ENCODE results near the gene HEATR9. TPM values are rescaled to one million over a fixed set of nuclear protein-coding genes. Genes with fewer than 3 reads are reported as not detected.

The HEATR9 gene
- total and polyA plus RNA-seq, 7 donors = not detected

- DNase-seq = no peak
- H3K27ac ChIP-seq = no peak overlapping the region
- ATAC-seq = no peak
- TF ChIP-seq CTCF (IDR thresholded peaks at IDR 0.05) = no peak
- H3K36me3 ChIP-seq (ENCODE audit: insufficient read depth in 1 of 2, low read depth in 1 of 2) = no peaks in the 10 kb centered on the region
- whole genome bisulfite sequencing, 3 donors = 57 to 66% (median 61%) methylated on average over 3 of the region's 3 CpGs
- no peaks in the 10 kb centered on the region for H3K9me3 ChIP-seq
- no peaks in the 10 kb centered on the region for H3K4me1 ChIP-seq
- no peaks in the 10 kb centered on the region for H3K27me3 ChIP-seq (ENCODE audit: insufficient read depth in 3 of 3, low read length in 2 of 3)
- no peak overlapping the region for H3K4me3 ChIP-seq
- intact Hi-C loops (cut with DNase I) = no loop called here
Measured at GRCh38 chr17:35906926-35907637, 38.4 kb upstream of the HEATR9 start.

GRCh38 chr17:35906191-35906925, 37.7 kb upstream of the HEATR9 start:
- no peaks in the 10 kb centered on the region for H3K36me3 ChIP-seq (ENCODE audit: insufficient read depth in 1 of 2, low read depth in 1 of 2)
- WGBS, 3 donors = 82 to 92% (median 84%) methylated on average over 5 of the region's 5 CpGs
- ATAC-seq (no peak), DNase-seq (no peak)
- H3K27me3 ChIP-seq (ENCODE audit: insufficient read depth in 3 of 3, low read length in 2 of 3) = no peaks in the 10 kb centered on the region
- no peaks in the 10 kb centered on the region for H3K9me3 ChIP-seq
- no peak overlapping the region for H3K4me3 ChIP-seq
- no peak for TF ChIP-seq CTCF (IDR thresholded peaks at IDR 0.05)
- H3K27ac ChIP-seq = no peak overlapping the region
- intact Hi-C loops (cut with DNase I) = no loop called here
- no peaks in the 10 kb centered on the region for H3K4me1 ChIP-seq

- H3K4me1 ChIP-seq = no peaks in the 10 kb centered on the region
- no peak overlapping the region for H3K27ac ChIP-seq
- H3K36me3 ChIP-seq (ENCODE audit: insufficient read depth in 1 of 2, low read depth in 1 of 2) = no peaks in the 10 kb centered on the region
- ATAC-seq = no peak
- DNase-seq = no peak
- intact Hi-C loops (cut with DNase I) = no loop called here
- H3K9me3 ChIP-seq = no peaks in the 10 kb centered on the region
- H3K27me3 ChIP-seq (ENCODE audit: insufficient read depth in 3 of 3, low read length in 2 of 3) = peaks cover 0 to 2% (median 0%) of the 10 kb centered on the region in 3 donors
- no peak for TF ChIP-seq CTCF (IDR thresholded peaks at IDR 0.05)
- 86 to 92% (median 87%) methylated on average over 5 of the region's 5 CpGs for WGBS, 3 donors
- no peak overlapping the region for H3K4me3 ChIP-seq
Measured at GRCh38 chr17:35903451-35903850, 34.8 kb upstream of the HEATR9 start.

- DNase-seq = no peak
- intact Hi-C loops (cut with DNase I) = no loop called here
- H3K27ac ChIP-seq = no peak overlapping the region
- peaks cover 0 to 2% (median 0%) of the 10 kb centered on the region in 3 donors for H3K27me3 ChIP-seq (ENCODE audit: insufficient read depth in 3 of 3, low read length in 2 of 3)
- no peaks in the 10 kb centered on the region for H3K4me1 ChIP-seq
- no peaks in the 10 kb centered on the region for H3K36me3 ChIP-seq (ENCODE audit: insufficient read depth in 1 of 2, low read depth in 1 of 2)
- 77 to 83% (median 80%) methylated on average over 9 of the region's 9 CpGs for WGBS, 3 donors
- H3K4me3 ChIP-seq = no peak overlapping the region
- no peak for ATAC-seq
- no peaks in the 10 kb centered on the region for H3K9me3 ChIP-seq
- no peak for TF ChIP-seq CTCF (IDR thresholded peaks at IDR 0.05)
Measured at GRCh38 chr17:35901631-35902175, 33.0 kb upstream of the HEATR9 start.

Measured in psoas muscle (tissue), 8 donors.